ENCODE data around the gene MLH3.
"Not testable (repeated sequence)": the region's sequence is repeated elsewhere in the genome, so short reads cannot be mapped to it uniquely, and the experiment has no call there.

Gene MLH3

GRCh38 chr14:75050852-75051555, at the start of gene MLH3:
TSS of gene MLH3 (minus strand) at chr14:75051467. CDS start at chr14:75049655, 1,812 bp downstream.
- DNase-seq (ENCODE audit: low read depth in 3 of 3): peak; percentile 56 to 74 (median 65)

DNA sequence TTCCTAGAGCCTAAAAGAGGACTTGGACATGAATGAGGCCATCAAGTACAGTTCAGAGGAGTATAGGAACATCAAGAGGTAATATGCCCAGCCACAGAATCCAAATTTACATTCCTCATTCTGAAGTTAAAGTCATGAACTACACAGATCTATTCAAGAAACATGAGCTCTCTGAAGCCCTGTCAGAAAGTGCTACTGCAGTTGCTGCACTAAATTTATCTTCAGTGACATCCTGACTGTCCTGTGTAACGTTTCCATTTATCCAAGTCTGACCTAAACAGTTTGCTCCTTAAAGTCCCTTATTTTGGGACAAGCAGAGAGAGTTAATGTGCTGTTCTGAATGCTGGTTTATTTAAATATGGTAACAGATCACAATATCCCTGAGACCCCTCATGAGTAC, 47.4 kb upstream of the MLH3 start:
- no peak for DNase-seq (ENCODE audit: low read depth in 3 of 3)

DNA sequence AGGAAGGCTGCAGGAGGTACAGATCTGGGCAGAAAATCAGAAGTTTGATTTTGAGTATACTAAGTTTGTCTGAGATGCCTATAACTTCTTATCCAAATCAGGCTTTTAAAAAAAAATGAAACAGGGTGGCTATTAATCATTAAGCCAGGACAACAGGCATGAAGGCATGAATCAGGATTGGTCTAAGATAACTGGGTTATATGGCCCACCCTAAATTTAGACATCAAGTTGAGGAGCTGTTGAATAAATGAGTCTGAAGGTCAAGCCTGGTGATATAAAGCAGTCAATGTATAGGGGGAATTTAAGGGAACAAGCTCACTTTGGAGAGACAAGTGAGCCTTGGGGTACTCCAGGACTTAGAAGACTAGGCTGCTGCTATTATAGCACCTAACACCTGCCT, 46.9 kb upstream of the MLH3 start:
- DNase-seq (ENCODE audit: low read depth in 3 of 3): no peak

- DNase-seq (ENCODE audit: low read depth in 3 of 3): no peak
Observed at GRCh38 chr14:75096959-75097358, 45.7 kb upstream of the MLH3 start.

DNA sequence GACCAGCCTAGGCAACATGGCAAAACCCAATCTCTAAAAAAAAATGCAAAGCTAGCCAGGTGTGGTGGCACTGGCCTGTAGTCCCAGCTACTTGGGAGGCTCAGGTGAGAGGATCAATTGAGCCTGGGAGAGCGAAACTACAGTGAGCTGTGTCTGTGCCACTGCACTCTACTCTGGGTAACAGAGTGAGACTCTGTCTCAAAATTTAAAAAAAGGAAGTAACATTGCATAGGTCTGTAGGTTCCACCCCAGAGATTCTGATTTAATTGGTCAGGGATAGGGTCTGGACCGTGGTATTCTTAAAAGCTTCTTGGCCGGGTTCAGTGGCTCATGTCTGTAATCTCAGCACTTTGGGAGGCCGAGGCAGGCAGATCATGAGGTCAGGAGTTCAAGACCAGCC, 44.4 kb upstream of the MLH3 start:
- no peak for DNase-seq (ENCODE audit: low read depth in 3 of 3)

- DNase-seq (ENCODE audit: low read depth in 3 of 3): no peak
Observed at GRCh38 chr14:75094896-75095295, 43.6 kb upstream of the MLH3 start.

DNA sequence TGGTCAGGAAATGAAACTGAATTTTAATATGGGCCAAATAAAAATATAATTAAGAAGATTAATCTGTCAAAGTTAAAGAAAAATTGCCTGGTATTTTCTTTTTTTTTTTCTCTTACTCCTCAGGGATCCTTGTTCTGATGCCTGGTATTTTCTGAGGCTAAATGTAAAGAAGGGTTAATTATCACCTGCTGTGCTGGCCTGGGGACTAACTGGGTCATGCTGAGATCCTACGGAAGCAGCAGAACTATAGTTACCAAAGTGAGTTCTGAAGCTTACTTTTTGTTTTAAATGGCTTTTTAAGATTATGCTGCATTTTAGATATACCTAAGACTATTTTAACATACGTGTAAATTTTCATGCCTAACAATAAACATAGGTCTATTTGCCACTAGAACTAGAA, 41.4 kb upstream of the MLH3 start:
- no peak for DNase-seq (ENCODE audit: low read depth in 3 of 3)

DNA sequence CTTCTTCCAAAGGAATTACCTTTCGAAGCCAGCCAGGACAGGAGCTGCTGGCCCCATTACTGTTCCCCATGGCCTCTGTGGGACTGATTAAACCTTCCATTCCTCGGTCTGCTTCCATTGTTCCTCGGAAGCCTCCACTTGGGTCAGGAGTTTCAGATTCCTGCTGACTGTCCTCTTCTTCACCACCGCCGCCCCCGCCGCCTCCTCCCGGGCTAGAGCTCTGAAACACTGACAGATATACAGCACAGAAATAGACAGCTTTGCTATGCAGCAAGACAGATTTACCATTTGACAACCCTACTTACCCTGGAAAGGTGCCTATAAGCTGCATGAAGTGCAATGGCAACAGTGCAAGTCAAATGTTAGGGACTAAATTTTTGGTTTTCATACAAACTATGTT, 40.0 kb upstream of the MLH3 start:
- DNase-seq (ENCODE audit: low read depth in 3 of 3): no peak

DNA sequence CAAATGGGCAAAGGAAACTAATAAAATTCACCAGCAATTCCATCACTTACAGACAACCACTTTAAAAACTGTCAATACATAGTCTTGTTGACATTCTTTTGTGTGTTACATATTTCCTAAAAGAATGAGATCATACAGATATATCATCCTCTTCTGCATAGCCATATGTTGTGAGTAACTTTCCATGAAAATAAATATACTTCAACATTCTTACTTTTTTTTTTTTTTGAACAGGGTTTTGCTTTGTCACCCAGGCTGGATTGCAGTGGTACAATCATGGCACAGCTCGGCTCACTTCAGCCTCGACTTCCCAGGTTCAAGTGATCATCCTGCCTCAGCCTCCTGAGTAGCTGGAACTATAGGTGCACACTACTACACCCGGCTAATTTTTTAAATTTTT, 39.1 kb upstream of the MLH3 start:
- DNase-seq (ENCODE audit: low read depth in 3 of 3): no peak

DNA sequence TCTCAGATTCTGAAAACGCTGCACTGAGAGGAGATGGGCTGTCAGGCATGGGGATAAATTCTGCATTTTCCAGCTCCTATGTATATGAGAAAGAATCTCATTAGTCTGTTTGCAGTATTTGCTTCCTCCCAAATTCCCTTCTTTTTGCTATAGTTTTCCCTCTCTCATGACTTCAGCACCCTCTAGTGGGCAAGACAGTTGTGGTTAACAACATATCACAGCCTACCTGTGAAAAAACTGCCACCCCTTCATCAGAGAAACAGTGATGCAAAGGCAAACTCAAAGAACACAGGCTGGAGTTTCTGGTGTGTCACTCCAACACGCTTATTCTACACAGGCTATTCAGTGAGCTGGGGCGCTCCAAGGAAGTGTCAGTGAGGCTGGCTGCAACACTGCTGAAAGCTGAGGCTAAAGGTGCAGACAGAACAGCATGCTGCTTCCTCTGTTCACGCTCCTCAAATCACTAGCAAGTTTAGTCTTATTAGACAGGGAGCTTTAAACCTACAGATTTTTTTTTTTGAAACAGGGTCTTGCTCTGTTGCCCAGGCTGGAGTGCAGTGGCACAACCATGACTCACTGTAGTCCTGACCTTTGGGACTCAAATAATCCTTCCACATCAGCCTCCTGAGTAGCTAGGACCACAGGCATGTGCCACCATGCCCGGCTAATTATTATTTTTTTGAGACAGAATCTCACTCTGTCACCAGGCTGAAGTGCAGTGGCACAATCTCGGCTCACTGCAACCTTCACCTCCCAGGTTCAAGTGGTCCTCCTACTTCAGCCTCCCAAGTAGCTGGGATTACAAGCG, 37.5 kb upstream of the MLH3 start:
- DNase-seq (ENCODE audit: low read depth in 3 of 3): peak in 1 of 3 experiments; percentile 35

GRCh38 chr14:75088153-75088552, 36.9 kb upstream of the MLH3 start:
- DNase-seq (ENCODE audit: low read depth in 3 of 3): no peak

DNA sequence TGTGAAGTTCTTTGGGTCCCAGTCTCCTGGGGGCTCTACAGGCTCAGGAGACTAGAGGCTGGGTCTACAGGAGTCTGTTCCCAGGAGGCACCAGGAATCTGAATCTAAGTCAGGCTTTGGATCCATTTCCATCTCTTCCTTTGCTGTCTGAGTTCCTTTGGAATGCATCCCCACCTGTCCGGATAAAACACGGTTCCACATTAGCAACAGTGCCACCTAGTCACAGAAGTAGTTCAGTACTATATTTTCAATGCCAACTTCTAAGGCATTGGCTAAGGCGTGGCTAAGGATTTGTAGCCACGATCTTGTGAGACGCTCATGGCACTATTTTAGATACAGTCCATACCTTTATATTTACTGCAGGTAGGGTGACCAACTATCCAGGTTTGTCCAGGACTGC, 33.2 kb upstream of the MLH3 start:
- no peak for DNase-seq (ENCODE audit: low read depth in 3 of 3)

DNA sequence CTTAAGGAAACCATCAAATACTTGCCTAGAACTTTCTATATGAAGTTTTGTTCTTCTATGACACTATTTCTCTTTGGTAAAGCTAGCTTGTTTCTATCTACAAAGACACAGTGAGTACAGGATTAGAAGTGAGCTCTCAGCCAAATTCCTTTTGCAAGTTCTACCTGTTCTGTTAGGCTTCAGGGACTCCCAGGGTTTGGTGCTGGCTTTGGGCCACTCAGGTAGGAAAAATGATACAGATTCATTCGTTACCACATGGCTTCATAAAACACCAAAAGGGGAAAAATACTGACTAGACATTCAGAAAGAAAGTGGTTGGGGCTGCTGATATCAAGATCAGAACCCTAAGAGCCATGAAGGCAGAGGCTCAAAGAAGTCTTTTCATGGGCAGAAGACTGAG, 32.0 kb upstream of the MLH3 start:
- DNase-seq (ENCODE audit: low read depth in 3 of 3): no peak

- DNase-seq (ENCODE audit: low read depth in 3 of 3): no peak
Observed at GRCh38 chr14:75081660-75082229, 30.5 kb upstream of the MLH3 start.

DNA sequence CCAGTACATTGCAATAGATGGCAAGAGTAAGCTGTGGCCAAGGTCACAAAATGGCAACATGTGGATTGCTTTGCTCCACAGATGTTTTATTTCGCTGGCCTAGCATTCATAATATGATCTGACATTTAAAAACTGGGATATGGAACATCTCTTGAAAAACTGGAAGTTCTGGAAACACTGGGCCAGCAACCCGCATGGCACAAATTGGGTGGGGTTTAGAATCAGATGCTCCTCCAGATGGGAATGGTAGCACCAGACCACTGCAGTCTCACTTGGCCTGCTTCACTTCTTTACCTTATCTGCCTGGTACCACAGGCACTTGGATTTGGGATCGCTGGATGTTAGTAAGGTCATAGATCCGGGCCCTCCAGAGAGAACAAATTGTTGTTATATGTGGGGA, 28.3 kb upstream of the MLH3 start:
- DNase-seq (ENCODE audit: low read depth in 3 of 3): no peak

- DNase-seq (ENCODE audit: low read depth in 3 of 3): no peak
Observed at GRCh38 chr14:75077794-75078193, 26.5 kb upstream of the MLH3 start.

DNA sequence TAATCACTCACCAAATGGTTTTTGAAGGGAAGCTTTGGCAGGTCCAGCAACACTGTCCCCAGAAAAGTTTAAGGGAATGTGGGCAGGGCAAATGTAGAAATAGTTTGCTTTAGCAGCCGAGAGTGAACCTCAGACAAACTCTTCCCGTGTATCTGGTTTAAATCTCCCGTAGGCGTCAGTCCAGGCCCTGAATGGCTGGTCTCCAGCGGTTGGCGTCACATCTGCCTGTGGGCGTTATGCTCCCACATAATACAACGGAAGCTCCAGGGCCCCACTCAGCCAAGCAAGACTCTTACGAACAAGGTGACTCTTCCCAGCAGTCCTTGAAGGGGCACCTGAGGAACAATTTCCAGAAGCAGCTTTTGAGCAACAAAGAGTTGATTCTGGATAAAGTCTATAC, 19.1 kb upstream of the MLH3 start:
- DNase-seq (ENCODE audit: low read depth in 3 of 3): no peak

DNA sequence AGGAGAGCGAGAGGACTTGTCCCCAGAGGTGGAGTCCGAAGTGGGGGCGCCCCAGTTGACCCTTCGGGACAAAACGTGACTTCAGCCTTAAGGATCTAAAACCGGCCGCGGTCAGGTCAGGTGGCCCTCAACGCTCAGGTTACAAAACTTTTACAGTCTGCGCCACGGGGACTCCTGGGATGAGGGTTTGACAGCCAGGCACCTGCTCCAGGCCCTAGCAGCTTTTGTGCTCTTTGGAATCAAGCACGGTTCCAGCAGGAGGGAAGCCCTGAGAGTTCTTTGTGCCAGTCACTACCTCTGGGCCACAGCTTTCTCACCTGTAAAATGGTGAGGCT, 18.5 kb upstream of the MLH3 start:
- DNase-seq (ENCODE audit: low read depth in 3 of 3): no peak

- DNase-seq (ENCODE audit: low read depth in 3 of 3): peak; percentile 43 to 78 (median 50)
Observed at GRCh38 chr14:75069121-75069810, 18.0 kb upstream of the MLH3 start, which contains the start of gene ZC2HC1C. TSS of gene ZC2HC1C (plus strand) at chr14:75069641. CDS start at chr14:75070574, 933 bp downstream.

DNA sequence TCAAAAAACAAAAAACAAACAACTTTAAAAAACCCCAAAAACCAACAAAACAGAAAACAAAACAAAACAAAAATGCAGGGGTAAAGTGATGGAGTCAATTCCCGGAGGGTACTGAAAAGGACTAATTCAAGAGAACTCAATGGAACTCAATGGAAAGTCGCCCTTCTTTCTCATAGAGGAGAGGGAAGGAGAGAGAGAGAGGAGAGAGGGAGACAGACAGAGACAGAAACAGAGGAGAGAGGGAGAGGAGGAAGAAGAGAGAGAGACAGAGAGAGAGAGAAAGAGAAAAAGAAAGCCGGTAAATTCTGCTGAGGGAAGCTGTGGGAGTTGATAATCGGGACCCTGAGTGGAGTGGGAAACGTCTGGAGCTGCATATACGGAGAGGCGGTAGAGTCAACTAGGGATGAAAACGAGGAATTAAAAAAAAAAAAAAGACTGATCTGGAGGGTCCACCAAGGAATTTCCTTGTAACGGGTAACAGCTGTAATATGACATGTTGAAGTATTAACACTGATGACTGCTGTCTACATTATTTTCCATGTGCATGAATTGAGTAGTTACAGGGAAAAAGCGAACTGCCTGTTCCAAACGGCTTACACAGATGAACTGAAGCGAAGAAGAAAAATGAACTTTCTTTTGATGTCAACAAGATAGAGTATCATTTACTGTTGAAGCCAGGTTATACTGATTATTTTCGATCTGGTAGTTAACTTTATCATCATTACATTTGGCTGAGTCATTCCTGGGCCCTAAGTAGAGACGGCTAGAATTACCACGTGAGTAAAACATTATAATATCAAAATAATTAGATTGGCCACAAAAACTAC, 17.2 kb upstream of the MLH3 start:
- no peak for DNase-seq (ENCODE audit: low read depth in 3 of 3)

DNA sequence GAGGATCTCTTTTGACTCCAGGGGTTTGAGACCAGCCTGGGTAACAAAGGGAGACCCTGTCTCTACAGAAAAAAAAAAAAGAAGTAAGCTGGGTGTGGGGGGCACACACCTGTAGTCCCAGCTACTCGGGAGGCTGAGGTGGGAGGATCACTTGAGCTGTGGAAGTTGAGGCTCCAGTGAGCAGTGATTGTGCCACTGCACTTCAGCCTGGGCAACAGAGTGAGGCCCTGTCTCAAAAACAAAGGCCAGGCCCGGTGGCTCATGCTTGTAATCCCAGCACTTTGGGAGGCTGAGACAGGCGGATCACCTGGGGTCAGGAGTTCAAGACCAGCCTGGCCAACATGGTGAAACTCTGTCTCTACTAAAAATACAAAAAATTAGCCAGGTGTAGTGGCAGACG, 16.5 kb upstream of the MLH3 start:
- not testable (repeated sequence) for DNase-seq (ENCODE audit: low read depth in 3 of 3)

- no peak for DNase-seq (ENCODE audit: low read depth in 3 of 3)
Observed at GRCh38 chr14:75067212-75067611, 15.9 kb upstream of the MLH3 start.
